CD14-positive monocyte (primary cell): ENCODE data around the gene INPP5K. TPM values are rescaled to one million over a fixed set of nuclear protein-coding genes. Genes with fewer than 3 reads are reported as not detected.

Experiments used
- DNase-seq, 3 donors: peaks; one replicate each; pipeline ENCODE4 v3.0.0-alpha.2; 2011 to 2022
- H2AFZ ChIP-seq: 2 replicates; pipeline ENCODE4 v1.6.0; 2012; ENCODE audit warnings: mild to moderate bottlenecking, low read depth, low read length, inconsistent platforms; ENCODE audit not compliant: insufficient read depth, poor library complexity, severe bottlenecking
- H3K27ac ChIP-seq, 2 donors: 1 replicate in 1 of 2; 2 replicates in 1 of 2; pipeline ENCODE4 v1.5.1; 2012 to 2013; ENCODE audit warnings: low read length in 2 of 2, control low read depth in 1 of 2, inconsistent platforms in 1 of 2, low read depth in 1 of 2, mild to moderate bottlenecking in 1 of 2
- H3K27me3 ChIP-seq, 2 donors: one replicate each; pipeline versions ENCODE4 v1.6.0 to v1.6.1; 2011 to 2013; ENCODE audit warnings: low read length in 2 of 2; ENCODE audit not compliant: control insufficient read depth in 2 of 2, insufficient read depth in 2 of 2
- H3K36me3 ChIP-seq, 2 donors: replicated peaks in 1 of 2; 1 replicate in 1 of 2; 2 replicates in 1 of 2; pipeline versions ENCODE4 v1.5.1 to v1.6.1; 2012 to 2013; ENCODE audit warnings: low read length in 2 of 2, control low read depth in 1 of 2, inconsistent platforms in 1 of 2, mild to moderate bottlenecking in 1 of 2; ENCODE audit not compliant: insufficient read depth in 2 of 2, control insufficient read depth in 1 of 2
- H3K4me1 ChIP-seq, 2 donors: 1 replicate in 1 of 2; 2 replicates in 1 of 2; pipeline versions ENCODE4 v1.5.1 to v1.6.1; 2012 to 2013; ENCODE audit warnings: low read length in 2 of 2, control low read depth in 1 of 2, inconsistent platforms in 1 of 2, mild to moderate bottlenecking in 1 of 2, moderate library complexity in 1 of 2; ENCODE audit not compliant: insufficient read depth in 2 of 2, control insufficient read depth in 1 of 2
- H3K4me2 ChIP-seq: replicated peaks from 2 replicates; pipeline ENCODE3; 2012; ENCODE audit warnings: low read length, moderate library complexity, mild to moderate bottlenecking; ENCODE audit not compliant: poor library complexity, severe bottlenecking; ENCODE audit errors: extremely low read depth
- H3K4me3 ChIP-seq, 3 experiments: fragments of 200-600 bp in 1 of 3; sonication (generic) in 1 of 3; replicated peaks in 1 of 3; 1 replicate in 2 of 3; 2 replicates in 1 of 3; pipeline ENCODE4 v1.5.1; 2011 to 2013; ENCODE audit warnings: low read length in 3 of 3, mild to moderate bottlenecking in 3 of 3, control low read depth in 2 of 3, low read depth in 2 of 3, inconsistent platforms in 1 of 3, moderate library complexity in 1 of 3
- H3K79me2 ChIP-seq: 2 replicates; pipeline ENCODE4 v1.6.0; 2012; ENCODE audit warnings: mild to moderate bottlenecking, control low read depth, inconsistent platforms, low read length, moderate library complexity; ENCODE audit not compliant: insufficient read depth
- H3K9ac ChIP-seq: 2 replicates; pipeline ENCODE4 v1.6.0; 2017; ENCODE audit warnings: low read length, mild to moderate bottlenecking; ENCODE audit not compliant: insufficient read depth, poor library complexity, severe bottlenecking
- H3K9me3 ChIP-seq, 2 donors: replicated peaks in 1 of 2; 1 replicate in 1 of 2; 2 replicates in 1 of 2; pipeline versions ENCODE4 v1.5.1 to v1.6.1; 2012 to 2013; ENCODE audit warnings: low read length in 2 of 2, control low read depth in 1 of 2; ENCODE audit not compliant: control insufficient read depth in 1 of 2, insufficient read depth in 1 of 2
- H4K20me1 ChIP-seq: 2 replicates; pipeline ENCODE4 v1.6.0; 2012; ENCODE audit warnings: mild to moderate bottlenecking, low read length, control low read depth, moderate library complexity; ENCODE audit not compliant: insufficient read depth
- H3K27ac Mint-ChIP-seq, 7 donors: one replicate each; pipeline ENCODE4 v1.8.0; 2020; ENCODE audit warnings: mild to moderate bottlenecking in 7 of 7, mixed read lengths in 7 of 7, moderate library complexity in 6 of 7, inconsistent platforms in 2 of 7
- H3K27me3 Mint-ChIP-seq, 3 donors: one replicate each; pipeline ENCODE4 v1.8.0; 2021 to 2022; ENCODE audit warnings: low read depth in 3 of 3, mild to moderate bottlenecking in 3 of 3, mixed read lengths in 3 of 3, moderate library complexity in 3 of 3, inconsistent platforms in 1 of 3
- H3K36me3 Mint-ChIP-seq, 2 donors: one replicate each; pipeline ENCODE4 v1.8.0; 2020; ENCODE audit warnings: mixed read lengths in 2 of 2, inconsistent platforms in 1 of 2, mild to moderate bottlenecking in 1 of 2
- H3K4me1 Mint-ChIP-seq: one replicate; pipeline ENCODE4 v1.8.0; 2020; ENCODE audit warnings: mild to moderate bottlenecking, mixed read lengths
- H3K4me3 Mint-ChIP-seq, 2 donors: one replicate each; pipeline ENCODE4 v1.8.0; 2020; ENCODE audit warnings: mild to moderate bottlenecking in 2 of 2, mixed read lengths in 2 of 2, moderate library complexity in 1 of 2
- H3K9me3 Mint-ChIP-seq, 7 donors: one replicate each; pipeline ENCODE4 v1.8.0; 2020 to 2022; ENCODE audit warnings: mixed read lengths in 7 of 7, mild to moderate bottlenecking in 6 of 7, moderate library complexity in 6 of 7, inconsistent platforms in 2 of 7
- WGBS: methylation state at CpG from one replicate; pipeline ENCODE4 v1.1.5; 2013; ENCODE audit warnings: missing lambda C conversion rate; ENCODE audit not compliant: insufficient coverage; 5-methylcytosine and 5-hydroxymethylcytosine counted together
- intact Hi-C, 2 donors: fragments of 100-400 bp; cut with micrococcal nuclease; formaldehyde crosslinking; loops; one replicate each; pipeline versions ENCODE4 v1.15.0 to v1.15.1; 2023
- polyA plus RNA-seq, 3 donors: library from polyadenylated mRNA; depleted of rRNA in 1 of 3; unstranded in 2 of 3; stranded (reverse) in 1 of 3; fragments of 300-500 nt in 2 of 3; fragments of >200 nt in 1 of 3; fragmentation: Illumina TruSeq in 2 of 3; gene quantifications; 1 replicate in 2 of 3; 2 replicates in 1 of 3; pipeline ENCODE4 v1.2.3, GENCODE V29; 2012 to 2021
- TF ChIP-seq, protein P1 (sequence below): fragments of 200-600 bp; IDR thresholded peaks from one replicate; pipeline ENCODE4 v1.8.0; 2022; ENCODE audit warnings: antibody characterized with exemption, mild to moderate bottlenecking

INPP5K gene
- polyA plus RNA-seq, 3 donors = 50.3 to 58.7 (median 53.0) TPM

DNA sequence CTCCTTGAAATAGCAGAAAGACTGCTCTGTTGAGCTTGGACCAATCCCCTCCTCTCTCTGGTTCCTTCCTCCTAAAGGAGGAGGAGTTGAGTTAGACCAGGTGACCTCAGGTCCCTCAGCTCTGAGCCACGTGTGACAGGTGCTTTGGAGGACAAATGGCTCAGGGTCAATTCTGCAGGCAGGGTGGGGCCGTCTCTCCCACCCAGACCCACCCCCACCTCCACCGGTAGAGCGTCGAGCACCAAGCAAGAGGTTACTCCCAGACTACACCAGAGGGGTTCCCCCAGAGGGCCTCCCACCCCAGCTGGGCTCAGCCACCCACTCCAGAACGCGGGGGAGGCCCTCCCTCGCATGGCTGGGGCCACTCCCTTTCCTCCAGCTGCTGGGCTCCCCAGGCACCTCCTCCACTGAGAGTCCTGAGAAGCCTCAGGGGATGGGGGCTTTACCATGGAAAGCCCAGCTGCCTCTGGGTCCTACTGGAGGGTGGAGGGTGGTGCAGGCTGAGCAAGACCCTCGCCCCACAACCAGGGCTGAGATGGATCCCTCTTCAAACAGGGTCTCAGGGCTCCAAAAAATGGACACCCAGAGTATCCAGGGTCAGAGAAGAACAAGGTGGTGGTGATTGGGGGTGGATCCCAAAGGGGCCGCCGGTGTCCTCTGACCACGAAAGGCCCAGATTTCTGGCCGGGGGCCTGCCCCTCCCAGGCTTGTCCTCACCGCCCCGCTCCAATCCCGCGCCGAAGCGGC is 31.6 kb downstream of the INPP5K start:
- peak overlapping the region in 2 of 7 donors; percentile 50 to 58 for H3K27ac Mint-ChIP-seq
- H3K27me3 Mint-ChIP-seq = peaks cover 52 to 78% (median 59%) of the 10 kb centered on the region in 3 donors
- Histone ChIP-seq H3K9me3 (no peaks in the 10 kb centered on the region), H3K4me1 (peaks cover 34 to 42% of the 10 kb centered on the region in 2 donors), H4K20me1 (peaks cover 12% of the 10 kb centered on the region), H3K9ac (peak overlapping the region; percentile 4), H3K27ac (no peak overlapping the region), H3K4me3 (peak overlapping the region in 1 of 3 experiments; percentile 66), H3K79me2 (no peaks in the 10 kb centered on the region), H3K4me2 (peak overlapping the region; percentile 77), H2AFZ (peak overlapping the region; percentile 61), H3K27me3 (peaks cover 6 to 51% of the 10 kb centered on the region in 2 donors), H3K36me3 (no peaks in the 10 kb centered on the region)
- intact Hi-C loops = no loop called here
- H3K4me1 Mint-ChIP-seq = peaks cover 27% of the 10 kb centered on the region
- peaks cover 2 to 14% (median 9%) of the 10 kb centered on the region in 7 donors for H3K9me3 Mint-ChIP-seq
- peak overlapping the region; percentile 64 to 85 for H3K4me3 Mint-ChIP-seq
- TF ChIP-seq, protein P1, sequence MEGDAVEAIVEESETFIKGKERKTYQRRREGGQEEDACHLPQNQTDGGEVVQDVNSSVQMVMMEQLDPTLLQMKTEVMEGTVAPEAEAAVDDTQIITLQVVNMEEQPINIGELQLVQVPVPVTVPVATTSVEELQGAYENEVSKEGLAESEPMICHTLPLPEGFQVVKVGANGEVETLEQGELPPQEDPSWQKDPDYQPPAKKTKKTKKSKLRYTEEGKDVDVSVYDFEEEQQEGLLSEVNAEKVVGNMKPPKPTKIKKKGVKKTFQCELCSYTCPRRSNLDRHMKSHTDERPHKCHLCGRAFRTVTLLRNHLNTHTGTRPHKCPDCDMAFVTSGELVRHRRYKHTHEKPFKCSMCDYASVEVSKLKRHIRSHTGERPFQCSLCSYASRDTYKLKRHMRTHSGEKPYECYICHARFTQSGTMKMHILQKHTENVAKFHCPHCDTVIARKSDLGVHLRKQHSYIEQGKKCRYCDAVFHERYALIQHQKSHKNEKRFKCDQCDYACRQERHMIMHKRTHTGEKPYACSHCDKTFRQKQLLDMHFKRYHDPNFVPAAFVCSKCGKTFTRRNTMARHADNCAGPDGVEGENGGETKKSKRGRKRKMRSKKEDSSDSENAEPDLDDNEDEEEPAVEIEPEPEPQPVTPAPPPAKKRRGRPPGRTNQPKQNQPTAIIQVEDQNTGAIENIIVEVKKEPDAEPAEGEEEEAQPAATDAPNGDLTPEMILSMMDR = no peak
- WGBS = 1% methylated on average over 10 of the region's 19 CpGs
- H3K36me3 Mint-ChIP-seq = peaks cover 22 to 26% of the 10 kb centered on the region in 2 donors
- DNase-seq = peak in 2 of 3 donors; percentile 26 to 49

DNA sequence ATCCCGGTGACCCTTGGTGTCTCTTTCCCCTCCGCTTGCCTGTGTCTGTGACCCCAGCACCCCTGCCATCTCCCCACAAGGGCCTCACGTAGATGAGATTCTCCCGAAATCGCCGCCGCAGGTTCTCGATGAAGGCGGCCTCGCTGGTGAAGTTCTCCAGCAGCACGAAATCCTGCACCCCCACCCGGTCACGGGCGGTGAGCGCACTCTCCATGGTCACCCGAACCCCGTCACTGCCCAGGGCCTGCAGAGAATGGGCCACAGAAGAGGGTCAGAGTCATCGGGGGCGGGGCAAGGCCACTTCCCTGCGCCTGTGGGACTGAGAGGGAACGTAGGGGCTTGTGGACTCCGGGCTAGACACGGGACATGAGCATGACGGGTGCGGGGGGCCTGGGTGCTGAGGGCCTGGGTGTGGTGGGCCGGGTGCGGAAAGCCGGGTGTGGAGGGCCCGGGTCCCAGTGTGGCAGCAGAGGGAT is 32.3 kb downstream of the INPP5K start:
- no peak overlapping the region for H3K9ac ChIP-seq
- 95% methylated on average over 25 of the region's 29 CpGs for WGBS
- no peaks in the 10 kb centered on the region for H3K79me2 ChIP-seq
- peaks cover 34 to 42% of the 10 kb centered on the region in 2 donors for H3K4me1 ChIP-seq
- peak overlapping the region in 1 of 2 donors; percentile 85 for H3K4me3 Mint-ChIP-seq
- TF ChIP-seq, protein P1 = no peak
- intact Hi-C loops = no loop called here
- H3K4me2 ChIP-seq = no peak overlapping the region
- H3K27me3 Mint-ChIP-seq = peaks cover 51 to 78% (median 61%) of the 10 kb centered on the region in 3 donors
- H3K9me3 ChIP-seq = no peaks in the 10 kb centered on the region
- H3K27ac Mint-ChIP-seq = no peak overlapping the region
- no peak overlapping the region for H3K27ac ChIP-seq
- peaks cover 23 to 28% of the 10 kb centered on the region in 2 donors for H3K36me3 Mint-ChIP-seq
- peaks cover 6 to 49% of the 10 kb centered on the region in 2 donors for H3K27me3 ChIP-seq
- DNase-seq = no peak
- H3K9me3 Mint-ChIP-seq = peaks cover 2 to 14% (median 9%) of the 10 kb centered on the region in 7 donors
- no peaks in the 10 kb centered on the region for H3K36me3 ChIP-seq
- H3K4me1 Mint-ChIP-seq = peaks cover 27% of the 10 kb centered on the region
- no peak overlapping the region for H2AFZ ChIP-seq
- no peak overlapping the region for H3K4me3 ChIP-seq
- peaks cover 12% of the 10 kb centered on the region for H4K20me1 ChIP-seq
